Gastrocnemius medialis (tissue), 4 donors: Measurements from ENCODE around the gene UHRF2. TPM values are rescaled to one million over a fixed set of nuclear protein-coding genes. Genes with fewer than 3 reads are reported as not detected.

Source experiments
- ATAC-seq, 2 donors: fragments of 150-250 bp; one replicate each; pipeline ENCODE4 v1.9.1; 2016
- DNase-seq, 2 donors: peaks; one replicate each; pipeline ENCODE4 v3.0.0-alpha.2; 2019
- H3K27ac ChIP-seq, 4 donors: fragments of 200-600 bp; sonication (generic); 1 replicate in 1 of 4; 2 replicates in 3 of 4; pipeline ENCODE4 v1.5.1; 2016 to 2018; ENCODE audit warnings: mild to moderate bottlenecking in 2 of 4, moderate library complexity in 1 of 4
- H3K27me3 ChIP-seq, 3 donors: fragments of 200-600 bp; sonication (generic) in 2 of 3; 1 replicate in 1 of 3; 2 replicates in 2 of 3; pipeline versions ENCODE4 v1.5.1 to v1.6.0; 2016 to 2019; ENCODE audit warnings: mild to moderate bottlenecking in 1 of 3, moderate library complexity in 1 of 3
- H3K36me3 ChIP-seq, 2 donors: fragments of 200-600 bp; sonication (generic) in 1 of 2; one replicate each; pipeline ENCODE4 v1.5.1; 2017 to 2018
- H3K4me1 ChIP-seq, 2 donors: fragments of 200-600 bp; sonication (generic) in 1 of 2; one replicate each; pipeline ENCODE4 v1.5.1; 2016 to 2017; ENCODE audit warnings: mild to moderate bottlenecking in 2 of 2
- H3K4me3 ChIP-seq, 4 donors: fragments of 200-600 bp; sonication (generic) in 3 of 4; 1 replicate in 1 of 4; 2 replicates in 3 of 4; pipeline ENCODE4 v1.5.1; 2016 to 2019; ENCODE audit warnings: mild to moderate bottlenecking in 2 of 4
- H3K9me3 ChIP-seq, 3 donors: fragments of 200-600 bp; sonication (generic) in 2 of 3; 1 replicate in 1 of 3; 2 replicates in 2 of 3; pipeline ENCODE4 v1.5.1; 2016 to 2019
- CTCF ChIP-seq, 5 experiments: fragments of 450-650 bp in 3 of 5; fragments of 200-600 bp in 2 of 5; sonication (generic) in 2 of 5; IDR thresholded peaks in 4 of 5; conservative IDR thresholded peaks in 1 of 5; 1 replicate in 4 of 5; 2 replicates in 1 of 5; pipeline ENCODE4 v1.5.1; 2016 to 2019; ENCODE audit warnings: antibody characterized with exemption in 5 of 5, mild to moderate bottlenecking in 3 of 5, moderate library complexity in 3 of 5
- POLR2A ChIP-seq, 2 donors: fragments of 450-650 bp; IDR thresholded peaks; one replicate each; pipeline ENCODE4 v1.6.1; 2017; ENCODE audit warnings: antibody characterized with exemption in 2 of 2, mild to moderate bottlenecking in 2 of 2, moderate library complexity in 2 of 2
- in situ Hi-C, 4 donors: fragments of 200-750 bp; cut with MboI; loops; one replicate each; pipeline versions ENCODE4 v1.15.0 to v1.8.0; 2017; ENCODE audit warnings: low sequenced_read_pairs in 4 of 4
- intact Hi-C: fragments of 100-400 bp; cut with DNase I; formaldehyde crosslinking; loops from one replicate; pipeline ENCODE4 v1.15.1; 2023; ENCODE audit warnings: low total_unique reads
- total RNA-seq, 4 donors: library from RNA; depleted of rRNA; stranded (reverse); fragments of >200 nt; gene quantifications; one replicate each; pipeline versions ENCODE4 v1.1.0 to v1.2.3, GENCODE V29; 2016

Gene UHRF2
- total RNA-seq, 4 donors from 2014 or later: 16.7 to 29.0 (median 18.8) TPM

GRCh38 chr9:6413365-6414246, 607 bp downstream of the UHRF2 start:
- TF ChIP-seq POLR2A (IDR thresholded peaks at IDR 0.05) (no peak), CTCF (IDR thresholded peaks at IDR 0.05 in 4 of 5, conservative IDR thresholded peaks at IDR 0.05 in 1 of 5) (peak in 1 of 5 experiments; percentile 10)
- intact Hi-C loops: loop anchor here (1.0 to 2.0 kb wide), 4 partner anchors 233 to 405 kb away; partner anchors contain the start of gene KDM4C
- DNase-seq (peak; percentile 8 to 23), ATAC-seq (peak; percentile 53 to 63)
- peak overlapping the region; percentile 80 to 86 (median 83) for H3K27ac ChIP-seq
- H3K27me3 ChIP-seq: no peaks in the 10 kb centered on the region
- H3K4me1 ChIP-seq: peaks cover 21 to 30% of the 10 kb centered on the region in 2 donors
- no peaks in the 10 kb centered on the region for H3K36me3 ChIP-seq
- H3K4me3 ChIP-seq: peak overlapping the region; percentile 80 to 86 (median 84)
- no peaks in the 10 kb centered on the region for H3K9me3 ChIP-seq
- in situ Hi-C loops: no loop called here

- DNase-seq: no peak
- TF ChIP-seq POLR2A (IDR thresholded peaks at IDR 0.05): no peak
- no peak for TF ChIP-seq CTCF (IDR thresholded peaks at IDR 0.05 in 4 of 5, conservative IDR thresholded peaks at IDR 0.05 in 1 of 5)
- Histone ChIP-seq H3K9me3 (no peaks in the 10 kb centered on the region), H3K36me3 (no peaks in the 10 kb centered on the region), H3K27ac (peak overlapping the region; percentile 80 to 86 (median 83)), H3K4me3 (peak overlapping the region; percentile 80 to 86 (median 84)), H3K4me1 (peaks cover 27 to 34% of the 10 kb centered on the region in 2 donors), H3K27me3 (no peaks in the 10 kb centered on the region)
- in situ Hi-C loops (no loop called here), intact Hi-C loops (no loop called here)
- ATAC-seq: no peak
These were observed 1.2 kb downstream of the UHRF2 start for GRCh38 chr9:6414247-6414641.

- TF ChIP-seq POLR2A (IDR thresholded peaks at IDR 0.05): no peak
- TF ChIP-seq CTCF (IDR thresholded peaks at IDR 0.05 in 4 of 5, conservative IDR thresholded peaks at IDR 0.05 in 1 of 5): no peak
- DNase-seq (no peak), ATAC-seq (no peak)
- Histone ChIP-seq H3K36me3 (no peaks in the 10 kb centered on the region), H3K4me3 (peak overlapping the region in 1 of 4 donors; percentile 80), H3K9me3 (no peaks in the 10 kb centered on the region), H3K27me3 (no peaks in the 10 kb centered on the region), H3K4me1 (peaks cover 28 to 34% of the 10 kb centered on the region in 2 donors), H3K27ac (no peak overlapping the region)
- intact Hi-C loops (no loop called here), in situ Hi-C loops (no loop called here)
These were observed 2.3 kb downstream of the UHRF2 start for GRCh38 chr9:6415266-6415665.

- no peaks in the 10 kb centered on the region for H3K27me3 ChIP-seq
- no peaks in the 10 kb centered on the region for H3K9me3 ChIP-seq
- H3K4me3 ChIP-seq: no peak overlapping the region
- DNase-seq (no peak), ATAC-seq (no peak)
- no peaks in the 10 kb centered on the region for H3K36me3 ChIP-seq
- H3K27ac ChIP-seq: no peak overlapping the region
- no peak for TF ChIP-seq POLR2A (IDR thresholded peaks at IDR 0.05)
- no peak for TF ChIP-seq CTCF (IDR thresholded peaks at IDR 0.05 in 4 of 5, conservative IDR thresholded peaks at IDR 0.05 in 1 of 5)
- in situ Hi-C loops: no loop called here
- peaks cover 28 to 34% of the 10 kb centered on the region in 2 donors for H3K4me1 ChIP-seq
- intact Hi-C loops: no loop called here
These were observed 4.2 kb downstream of the UHRF2 start for GRCh38 chr9:6417186-6417585.
